ENCODE results near the gene STK26. TPM values are rescaled to one million over a fixed set of nuclear protein-coding genes. Genes with fewer than 3 reads are reported as not detected.

The STK26 gene
- total and polyA plus RNA-seq, 2 of the 13 experiments (the other 11 are each of a cell fraction or from before 2014, with no cell fraction given) = 16.9 to 47.9 TPM

GRCh38 chrX:132044953-132045352, 21.9 kb downstream of the STK26 start (continued):
- TF ChIP-seq ZBTB43 (CRISPR knock-in tag; conservative IDR thresholded peaks at IDR 0.05) (no peak), ZNF362 (CRISPR knock-in tag; IDR thresholded peaks at IDR 0.05; ENCODE audit: borderline replicate concordance) (no peak), ZFP90 (CRISPR knock-in tag; IDR thresholded peaks at IDR 0.05; ENCODE audit: borderline replicate concordance) (no peak), ZNF296 (CRISPR knock-in tag; conservative IDR thresholded peaks at IDR 0.05) (no peak)

GRCh38 chrX:132045456-132045855, 22.4 kb downstream of the STK26 start:
- Histone ChIP-seq H3K9ac (ENCODE audit: insufficient read depth, low read depth, low read length) (no peak overlapping the region), H3K4me1 (ENCODE audit: insufficient read depth, low read length) (no peaks in the 10 kb centered on the region), H2AFZ (ENCODE audit: low read length) (no peak overlapping the region), H3K79me2 (ENCODE audit: insufficient read depth, low read length) (peaks cover 25% of the 10 kb centered on the region), H3K27ac (ENCODE audit: extremely low read length, insufficient read depth, low read length) (no peak overlapping the region), H3K9me3 (ENCODE audit: low read length) (no peaks in the 10 kb centered on the region), H3K36me3 (replicated peaks in 1 of 2; ENCODE audit: control insufficient read depth in 1 of 2, insufficient read depth in 2 of 2, low read length in 2 of 2) (no peaks in the 10 kb centered on the region), H3K4me3 (replicated peaks in 1 of 3; ENCODE audit: insufficient read depth in 1 of 3, low read depth in 2 of 3, low read length in 3 of 3) (no peak overlapping the region), H3K27me3 (ENCODE audit: control insufficient read depth in 1 of 2, insufficient read depth in 2 of 2, low read length in 2 of 2) (no peaks in the 10 kb centered on the region), H4K20me1 (ENCODE audit: insufficient read depth, low read length) (no peaks in the 10 kb centered on the region), H3K4me2 (ENCODE audit: low read depth, low read length) (no peak overlapping the region)
- TF ChIP-seq ZNF777 (CRISPR knock-in tag; IDR thresholded peaks at IDR 0.05) (no peak), MLLT10 (CRISPR knock-in tag; IDR thresholded peaks at IDR 0.05) (no peak), HMG20B (CRISPR knock-in tag; conservative IDR thresholded peaks at IDR 0.05) (no peak), ZNF124 (CRISPR knock-in tag; IDR thresholded peaks at IDR 0.05) (no peak), TGIF2 (CRISPR knock-in tag; IDR thresholded peaks at IDR 0.05) (no peak)
- intact Hi-C loops (cut with micrococcal nuclease; ENCODE audit: unreplicated experiment) = no loop called here
- ChIA-PET CTCF (ENCODE audit: low intra/inter-chr PET ratio, low total read pairs) (no interaction called here), POLR2A (no interaction called here)
- ATAC-seq (no peak), DNase-seq (ENCODE audit: low spot score) (no peak), FAIRE-seq (no peak)
- in situ Hi-C loops (cut with HindIII; ENCODE audit: extremely low pct_ligation_motif_present, low pct_unique_long_range_greater_than_20kb) = no loop called here
- WGBS (ENCODE audit: low lambda C conversion rate) = 98% methylated on average over 2 of the region's 2 CpGs
- no TSS peak for BruUV-seq (replicated peaks)
